Measurements from ENCODE around the gene CD58.

GRCh38 chr1:116534014-116534739 is 36.6 kb downstream of the CD58 start:
- TF ChIP-seq ZNF785 (tag by site-specific recombination; IDR thresholded peaks at IDR 0.05) (no peak), CTCF (tag by site-specific recombination; IDR thresholded peaks at IDR 0.05) (no peak), ZNF777 (tag by site-specific recombination; IDR thresholded peaks at IDR 0.05; ENCODE audit: borderline replicate concordance) (no peak), ZNF558 (tag by site-specific recombination; IDR thresholded peaks at IDR 0.05) (no peak), SCRT1 (tag by site-specific recombination; IDR thresholded peaks at IDR 0.05; ENCODE audit: borderline replicate concordance) (no peak), TCF7L2 (IDR thresholded peaks at IDR 0.05; ENCODE audit: borderline replicate concordance, low read depth, low read length) (no peak), ZNF639 (tag by site-specific recombination; IDR thresholded peaks at IDR 0.05) (no peak), ZNF654 (tag by site-specific recombination; IDR thresholded peaks at IDR 0.05; ENCODE audit: low read depth) (no peak), YY1 (tag by site-specific recombination; IDR thresholded peaks at IDR 0.05) (no peak), ZNF280D (tag by site-specific recombination; IDR thresholded peaks at IDR 0.05) (no peak), SP2 (tag by site-specific recombination; IDR thresholded peaks at IDR 0.05) (no peak)

Data from HEK293 (cell line).